A549 (cell line): Measurements from ENCODE around the gene ATP2A3. TPM values are rescaled to one million over a fixed set of nuclear protein-coding genes. Genes with fewer than 3 reads are reported as not detected.

Experiments used
- ATAC-seq, 2 experiments: fragments of 200-7000 bp in 1 of 2; fragments of >200 bp in 1 of 2; cut with Nextera tagmentation in 1 of 2; cut with Tn5 transposase in 1 of 2; 3 replicates each; pipeline versions ENCODE4 v1.8.0 to v1.9.1; 2018 to 2020; ENCODE audit warnings: mild to moderate bottlenecking in 1 of 2, moderate library complexity in 1 of 2
- CTCF ChIA-PET: fragments of 300-600 bp; sonication (Branson Sonifier 250); formaldehyde crosslinking; extraction: SDS; loops from one replicate; lab custom pipeline; 2021; ENCODE audit warnings: antibody characterized with exemption, inconsistent platforms; lab: Yijun Ruan, JAX
- POLR2A ChIA-PET: fragments of 350-600 bp; formaldehyde crosslinking; extraction: SDS; loops from one replicate; lab custom pipeline; 2021; ENCODE audit warnings: antibody characterized with exemption, inconsistent platforms; lab: Yijun Ruan, JAX
- DNase-seq, 2 experiments: peaks; one replicate each; pipeline versions ENCODE4 v3.0.0 to v3.0.0-alpha.2; 2011 to 2016; ENCODE audit warnings: low read depth in 1 of 2, low spot score in 1 of 2
- FAIRE-seq: peaks from 2 replicates; lab custom pipeline; 2011; peaks lifted over from hg19 to GRCh38; lab: Jason Lieb, UNC
- H3K27ac ChIP-seq, 2 experiments: fragments of >200 bp; sonication (Bioruptor Twin); formaldehyde crosslinking; 3 replicates each; pipeline ENCODE4 v1.5.1; 2016 to 2017
- H3K4me1 ChIP-seq: fragments of >200 bp; sonication (Bioruptor Twin); formaldehyde crosslinking; 3 replicates; pipeline ENCODE4 v1.6.1; 2016
- H3K4me2 ChIP-seq: fragments of >200 bp; sonication (Bioruptor Twin); formaldehyde crosslinking; 3 replicates; pipeline ENCODE4 v1.6.1; 2016
- H3K4me3 ChIP-seq: fragments of >200 bp; sonication (Bioruptor Twin); formaldehyde crosslinking; 3 replicates; pipeline ENCODE4 v1.5.1; 2016
- H3K9me3 ChIP-seq: fragments of >200 bp; sonication (Bioruptor Twin); formaldehyde crosslinking; 3 replicates; pipeline ENCODE4 v1.6.1; 2016
- CHD2 ChIP-seq: fragments of 150-350 bp; IDR thresholded peaks from 2 replicates; pipeline ENCODE4 v1.6.1; 2014; ENCODE audit warnings: low read length; ENCODE audit not compliant: partially characterized antibody
- CHD4 ChIP-seq: fragments of 200-600 bp; sonication (generic); IDR thresholded peaks from 2 replicates; pipeline ENCODE4 v1.6.1; 2016; ENCODE audit warnings: antibody characterized with exemption, mild to moderate bottlenecking, borderline replicate concordance
- CTCF ChIP-seq: fragments of >200 bp; sonication (Bioruptor Twin); formaldehyde crosslinking; IDR thresholded peaks from 3 replicates; pipeline ENCODE4 v1.5.1; 2016
- EHF ChIP-seq: fragments of 250-450 bp; sonication (Bioruptor Pico); IDR thresholded peaks from 2 replicates; pipeline ENCODE4 v1.5.0; 2020; ENCODE audit warnings: mild to moderate bottlenecking
- ELK1 ChIP-seq: fragments of 150-350 bp; IDR thresholded peaks from 2 replicates; pipeline ENCODE4 v1.6.1; 2014; ENCODE audit warnings: low read depth, mild to moderate bottlenecking, low read length
- EP300 ChIP-seq, 2 experiments: fragments of >200 bp; sonication (Bioruptor Twin); formaldehyde crosslinking; IDR thresholded peaks; 2 replicates in 1 of 2; 3 replicates in 1 of 2; pipeline ENCODE4 v1.6.1; 2016 to 2017
- FOXS1 ChIP-seq: fragments of 250-450 bp; sonication (Bioruptor Pico); IDR thresholded peaks from 2 replicates; pipeline ENCODE4 v1.5.0; 2020; ENCODE audit warnings: mild to moderate bottlenecking, moderate library complexity
- HOXB13 ChIP-seq: fragments of 250-450 bp; sonication (Bioruptor Pico); IDR thresholded peaks from 2 replicates; pipeline ENCODE4 v1.5.0; 2020; ENCODE audit warnings: low read depth, mild to moderate bottlenecking, moderate library complexity
- HOXB5 ChIP-seq: fragments of 250-450 bp; sonication (Bioruptor Pico); IDR thresholded peaks from 2 replicates; pipeline ENCODE4 v1.5.0; 2020; ENCODE audit warnings: mild to moderate bottlenecking, moderate library complexity
- JUN ChIP-seq, 2 experiments: fragments of >200 bp; sonication (Bioruptor Twin); formaldehyde crosslinking; IDR thresholded peaks; 2 replicates in 1 of 2; 3 replicates in 1 of 2; pipeline ENCODE4 v1.6.1; 2016 to 2017
- MAZ ChIP-seq: fragments of 150-350 bp; IDR thresholded peaks from 2 replicates; pipeline ENCODE4 v1.6.1; 2014; ENCODE audit warnings: antibody characterized with exemption, low read depth, low read length, borderline replicate concordance
- RAD21 ChIP-seq, 2 experiments: fragments of >200 bp in 1 of 2; sonication (Bioruptor Twin) in 1 of 2; formaldehyde crosslinking in 1 of 2; IDR thresholded peaks in 1 of 2; conservative IDR thresholded peaks in 1 of 2; 2 replicates in 1 of 2; 3 replicates in 1 of 2; pipeline ENCODE4 v1.6.1; 2012 to 2018; ENCODE audit warnings: inconsistent platforms in 1 of 2
- RCOR1 ChIP-seq: fragments of 150-350 bp; IDR thresholded peaks from 2 replicates; pipeline ENCODE4 v1.6.1; 2014; ENCODE audit warnings: antibody characterized with exemption, low read length, low read depth
- RFX5 ChIP-seq: fragments of 450-650 bp; IDR thresholded peaks from 2 replicates; pipeline ENCODE4 v1.7.1; 2014; ENCODE audit warnings: antibody characterized with exemption, mild to moderate bottlenecking, moderate library complexity
- RNF2 ChIP-seq: fragments of 200-600 bp; sonication (generic); IDR thresholded peaks from 2 replicates; pipeline ENCODE4 v1.6.1; 2016; ENCODE audit warnings: low read depth, mild to moderate bottlenecking, antibody characterized with exemption, moderate library complexity, borderline replicate concordance
- SMC3 ChIP-seq: fragments of >200 bp; sonication (Bioruptor Twin); formaldehyde crosslinking; IDR thresholded peaks from 3 replicates; pipeline ENCODE4 v1.6.1; 2018; ENCODE audit warnings: inconsistent platforms
- TP53 ChIP-seq: fragments of 250-450 bp; sonication (Bioruptor Pico); IDR thresholded peaks from 2 replicates; pipeline ENCODE4 v1.5.0; 2021; ENCODE audit warnings: mild to moderate bottlenecking, moderate library complexity
- ZC3H11A ChIP-seq: fragments of 450-650 bp; IDR thresholded peaks from 2 replicates; pipeline ENCODE4 v1.6.1; 2014; ENCODE audit warnings: antibody characterized with exemption, mild to moderate bottlenecking
- ZNF302 ChIP-seq: fragments of 250-450 bp; sonication (Bioruptor Pico); IDR thresholded peaks from 2 replicates; pipeline ENCODE4 v1.9.0; 2021; ENCODE audit warnings: inconsistent platforms, mild to moderate bottlenecking, moderate library complexity
- WGBS: methylation state at CpG from one replicate; pipeline ENCODE4 v1.1.6; 2017; ENCODE audit errors: missing lambda C conversion rate; 5-methylcytosine and 5-hydroxymethylcytosine counted together
- polyA plus RNA-seq, 4 experiments: library from polyadenylated mRNA; depleted of rRNA in 3 of 4; stranded (reverse); fragments of >200 nt; fragmentation: RNase III in 1 of 4; extraction: RNeasy Plus Mini Kit Qiagen cat#74134 plus additional on column Dnase treatment in 1 of 4; gene quantifications; 2 replicates in 3 of 4; 3 replicates in 1 of 4; pipeline ENCODE4 v1.2.3, GENCODE V29; 2011 to 2017

The ATP2A3 gene
- polyA plus RNA-seq, 2 of the 4 experiments (the other 2 are of a cell fraction), result 3.1 to 5.5 TPM

GRCh38 chr17:3910420-3911270 is 53.6 kb downstream of the ATP2A3 start:
- ATAC-seq (no peak), FAIRE-seq (no peak), DNase-seq (no peak)
- Histone ChIP-seq H3K9me3 (no peaks in the 10 kb centered on the region), H3K4me1 (0 out of 3 replicates have a peak, but pooled peaks cover 4% of the 10 kb centered on the region), H3K4me2 (no peak overlapping the region), H3K27ac (no peak overlapping the region), H3K4me3 (no peak overlapping the region)
- ChIA-PET CTCF (interaction anchor here (0.6 to 13.0 kb wide), 6 partner anchors 10 to 164 kb away, joined by 3 to 256 read pairs (median 42); partner anchors contain the start of gene CAMKK1), POLR2A (no interaction called here)
- TF ChIP-seq RCOR1, result no peak
- TF ChIP-seq EP300 (IDR thresholded peaks at IDR 0.05), result no peak
- TF ChIP-seq RFX5, result no peak
- TF ChIP-seq FOXS1, result no peak
- no peak for TF ChIP-seq EHF
- TF ChIP-seq MAZ, result no peak
- WGBS, result 63% methylated on average over 11 of the region's 11 CpGs

GRCh38 chr17:3909257-3909656 is 55.0 kb downstream of the ATP2A3 start:
- ATAC-seq (no peak), DNase-seq (no peak)
- no peak overlapping the region for H3K4me2 ChIP-seq
- 0 out of 3 replicates have a peak, but pooled peaks cover 4% of the 10 kb centered on the region for H3K4me1 ChIP-seq
- H3K4me3 ChIP-seq, result no peak overlapping the region
- TF ChIP-seq FOXS1 (no peak), ELK1 (no peak), TP53 (CRISPR knock-in tag) (no peak), HOXB13 (CRISPR knock-in tag) (no peak), ZC3H11A (no peak), ZNF302 (CRISPR knock-in tag) (no peak), MAZ (no peak), RNF2 (no peak), HOXB5 (CRISPR knock-in tag) (no peak), CHD2 (no peak), JUN (IDR thresholded peaks at IDR 0.05) (no peak), CHD4 (no peak)
- TF ChIP-seq, all 56 proteins: peak for 0
- Histone ChIP-seq H3K9me3 (no peaks in the 10 kb centered on the region), H3K27ac (no peak overlapping the region)
- WGBS, result 90% methylated on average over 12 of the region's 12 CpGs
- FAIRE-seq, result no peak
- POLR2A ChIA-PET, result no interaction called here
- CTCF ChIA-PET, result interaction anchor here (1.0 to 6.7 kb wide), 4 partner anchors 16 to 166 kb away, joined by 3 to 59 read pairs (median 8); partner anchors contain the start of genes CAMKK1 and NCBP3

- FAIRE-seq (no peak), ATAC-seq (peak; percentile 37 to 48; a peak in 4 of 6 replicates), DNase-seq (peak in 1 of 2 experiments; percentile 40)
- no peaks in the 10 kb centered on the region for H3K4me1 ChIP-seq
- 65% methylated on average over 11 of the region's 11 CpGs for WGBS
- H3K9me3 ChIP-seq, result no peaks in the 10 kb centered on the region
- TF ChIP-seq CHD2, result no peak
- peak; percentile 72 to 83 for TF ChIP-seq RAD21 (conservative IDR thresholded peaks at IDR 0.05 in 1 of 2, IDR thresholded peaks at IDR 0.05 in 1 of 2)
- TF ChIP-seq CTCF, result peak; percentile 52
- TF ChIP-seq SMC3, result peak; percentile 56
- ChIA-PET CTCF (interaction anchor here (0.5 to 16.6 kb wide), 25 partner anchors 9 to 173 kb away, joined by 3 to 256 read pairs (median 6); partner anchors contain the start of genes CAMKK1, NCBP3 and P2RX1), POLR2A (no interaction called here)
- no peak overlapping the region for H3K4me2 ChIP-seq
- H3K4me3 ChIP-seq, result no peak overlapping the region
- no peak overlapping the region for H3K27ac ChIP-seq
Measured at GRCh38 chr17:3907483-3908216, 56.6 kb downstream of the ATP2A3 start.
